ENCODE data around the gene EOMES.

EOMES gene

GRCh38 chr3:27678234-27678633 is 43.9 kb downstream of the EOMES start:
- DNase-seq, result no peak

- DNase-seq, result no peak
These were observed 44.6 kb downstream of the EOMES start for GRCh38 chr3:27677565-27677964.

GRCh38 chr3:27675287-27675686 is 46.8 kb downstream of the EOMES start:
- no peak for DNase-seq

GRCh38 chr3:27673701-27674100 is 48.4 kb downstream of the EOMES start:
- no peak for DNase-seq

GRCh38 chr3:27671101-27671500 is 51.0 kb downstream of the EOMES start:
- DNase-seq, result no peak

- DNase-seq, result no peak
These were observed 51.5 kb downstream of the EOMES start for GRCh38 chr3:27670619-27671018.

- no peak for DNase-seq
These were observed 52.5 kb downstream of the EOMES start for GRCh38 chr3:27669591-27669990.

- no peak for DNase-seq
These were observed 54.4 kb downstream of the EOMES start for GRCh38 chr3:27667751-27668150.

- DNase-seq, result no peak
These were observed 55.4 kb downstream of the EOMES start for GRCh38 chr3:27666708-27667107.

GRCh38 chr3:27666272-27666671 is 55.9 kb downstream of the EOMES start:
- DNase-seq, result no peak

All from cortex of kidney (tissue), 1 donor.